Astrocyte (in vitro differentiated cells and primary cell): ENCODE measurements around the gene ZFPM1.

Experiments used
- CTCF ChIP-seq: IDR thresholded peaks from 2 replicates; pipeline ENCODE4 v1.5.1; 2011; ENCODE audit warnings: low read depth, mild to moderate bottlenecking, inconsistent platforms, low read length, moderate library complexity; ENCODE audit not compliant: insufficient read depth
- EZH2 ChIP-seq: IDR thresholded peaks from 2 replicates; pipeline ENCODE4 v1.6.1; 2012; ENCODE audit warnings: mild to moderate bottlenecking, low read length, inconsistent platforms; ENCODE audit not compliant: insufficient read depth

DNA sequence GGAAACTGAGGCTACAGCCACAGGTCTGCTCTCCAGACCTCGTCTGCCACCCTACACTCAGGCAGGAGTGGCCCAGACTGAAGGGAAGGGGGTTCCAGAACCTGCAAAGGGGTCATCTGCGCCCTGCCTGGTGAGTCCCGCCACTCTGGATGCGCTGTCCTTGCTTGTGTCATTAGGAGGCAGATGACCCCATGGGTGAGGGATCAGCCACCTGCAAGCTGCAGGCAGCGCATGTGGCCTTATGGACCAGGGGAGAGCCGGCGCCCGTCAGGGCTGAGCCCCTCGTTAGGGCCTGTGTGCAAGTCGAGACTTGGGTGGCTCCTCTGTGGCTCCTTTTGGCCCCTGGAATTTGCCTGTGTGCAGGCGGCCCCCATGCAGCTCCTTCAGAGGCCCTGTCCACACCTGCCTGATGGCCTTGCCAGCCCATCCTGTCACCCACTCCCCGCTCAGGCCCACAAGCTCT is 5.7 kb downstream of the ZFPM1 start:
- TF ChIP-seq CTCF (no peak), EZH2 (no peak)
